NCI-H2227 treated with DMSO at 0.1 percent for 48 hours (cell line): ENCODE data around the gene FRMD6.
"Not testable (repeated sequence)": the region's sequence is repeated elsewhere in the genome, so short reads cannot be mapped to it uniquely, and the experiment has no call there.

Experiments
- DNase-seq: peaks from one replicate; lab custom pipeline; 2025; lab: John Stamatoyannopoulos, UW

FRMD6 gene

DNA sequence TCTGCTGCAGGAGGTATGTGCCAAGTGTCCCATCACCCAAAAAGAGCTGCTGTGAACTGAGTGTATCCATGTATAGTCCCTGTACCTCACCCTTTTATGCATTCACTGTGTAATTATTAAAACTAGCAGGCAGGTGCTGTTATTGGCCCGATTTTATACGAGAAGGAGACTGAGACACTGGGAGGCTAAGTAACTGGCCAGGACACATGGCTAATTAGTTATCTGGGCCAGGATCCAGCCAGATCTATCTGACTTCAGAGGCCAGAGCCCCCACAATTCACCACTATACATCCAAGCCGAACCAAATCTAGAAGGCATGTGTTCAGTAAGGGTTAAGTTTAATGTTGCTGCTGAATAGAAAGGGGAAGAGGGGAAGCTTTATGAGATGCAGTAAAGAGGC, 73.4 kb downstream of the FRMD6 start:
- DNase-seq, result no peak

DNA sequence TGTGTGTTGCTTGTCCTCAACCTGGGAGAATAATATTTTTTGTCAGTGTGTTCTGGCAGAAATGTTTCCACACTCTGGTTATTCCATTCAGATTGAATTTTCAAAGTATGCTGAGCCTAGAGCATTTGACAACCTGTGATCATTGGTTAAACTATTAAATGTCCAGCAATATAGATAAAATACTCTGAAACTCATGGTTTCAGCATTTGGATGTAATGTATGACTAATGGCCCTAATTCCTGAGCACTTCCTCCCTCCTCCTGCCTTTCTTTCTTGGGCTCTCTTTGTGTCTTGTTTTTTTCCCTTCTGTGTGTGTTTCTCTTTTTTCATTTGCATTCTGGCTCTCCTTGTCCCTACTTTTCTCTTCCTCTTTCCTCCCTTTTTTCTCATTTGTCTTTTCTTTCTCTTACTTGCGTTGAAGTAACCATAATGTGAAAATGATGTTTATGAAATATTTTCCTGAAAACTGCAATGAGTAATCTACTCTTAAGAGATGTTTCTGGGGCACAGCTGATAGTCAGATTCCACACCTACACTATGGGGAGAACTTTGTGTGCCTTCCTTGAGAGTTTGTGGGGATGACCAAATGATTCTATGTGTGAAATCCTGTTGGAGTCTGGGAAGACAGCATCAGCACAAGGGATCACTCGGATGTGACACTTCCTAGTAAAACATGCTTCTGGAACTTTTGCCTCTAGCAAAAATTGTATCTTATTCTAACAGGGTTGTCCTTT, 74.6 kb downstream of the FRMD6 start:
- no peak for DNase-seq

GRCh38 chr14:51727526-51727925, 75.8 kb downstream of the FRMD6 start:
- no peak for DNase-seq

- no peak for DNase-seq
These were observed 78.4 kb downstream of the FRMD6 start for GRCh38 chr14:51730098-51730497.

DNA sequence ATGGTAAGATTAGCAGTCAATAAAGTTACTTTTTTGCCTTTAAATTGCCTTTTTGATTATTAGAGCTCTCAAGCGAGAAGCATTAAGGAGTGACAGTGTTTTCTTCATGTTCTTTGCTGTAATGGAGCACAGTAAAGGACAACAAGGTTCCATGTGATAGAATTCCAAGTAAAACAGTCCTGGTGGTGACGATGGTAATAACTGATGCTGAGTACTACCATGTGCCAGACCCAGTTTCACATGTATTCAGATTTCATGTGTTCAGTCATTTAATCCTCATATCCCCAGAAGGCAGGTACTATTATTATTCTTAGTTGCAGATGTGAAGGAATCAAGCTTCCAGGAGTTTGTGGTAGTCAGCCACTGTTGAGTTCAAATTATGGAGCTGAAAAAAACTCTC, 79.0 kb downstream of the FRMD6 start:
- DNase-seq, result no peak

DNA sequence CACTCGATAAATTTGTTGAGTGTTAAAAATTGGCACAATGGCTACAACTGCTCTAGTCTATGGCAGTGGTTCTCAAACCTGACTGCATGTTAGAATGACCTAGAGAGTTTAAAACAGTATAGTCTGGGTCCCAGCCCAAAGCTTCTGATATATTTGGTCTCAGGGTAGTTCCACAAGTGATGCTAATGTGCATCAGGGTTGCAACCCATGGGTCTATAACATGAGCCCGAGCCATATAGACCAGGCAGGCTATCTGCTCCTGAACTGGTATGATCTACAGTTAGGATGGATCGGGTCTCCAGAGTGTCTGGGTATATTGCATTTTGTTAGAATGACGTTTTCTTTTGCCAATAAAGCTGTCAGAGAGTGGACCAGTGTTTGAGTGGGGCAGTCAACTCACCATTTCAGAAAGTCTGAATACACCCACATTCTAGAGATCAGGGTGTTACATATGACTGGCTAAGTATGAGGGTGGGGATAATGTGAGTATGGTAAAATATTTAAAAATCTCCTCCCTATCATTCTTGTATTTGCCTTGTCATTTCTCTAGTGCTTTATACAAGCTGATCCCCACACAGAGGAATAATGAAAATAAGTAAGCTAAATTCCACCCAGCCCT, 80.9 kb downstream of the FRMD6 start:
- no peak for DNase-seq

- no peak for DNase-seq
These were observed 81.4 kb downstream of the FRMD6 start for GRCh38 chr14:51733147-51733546.

DNA sequence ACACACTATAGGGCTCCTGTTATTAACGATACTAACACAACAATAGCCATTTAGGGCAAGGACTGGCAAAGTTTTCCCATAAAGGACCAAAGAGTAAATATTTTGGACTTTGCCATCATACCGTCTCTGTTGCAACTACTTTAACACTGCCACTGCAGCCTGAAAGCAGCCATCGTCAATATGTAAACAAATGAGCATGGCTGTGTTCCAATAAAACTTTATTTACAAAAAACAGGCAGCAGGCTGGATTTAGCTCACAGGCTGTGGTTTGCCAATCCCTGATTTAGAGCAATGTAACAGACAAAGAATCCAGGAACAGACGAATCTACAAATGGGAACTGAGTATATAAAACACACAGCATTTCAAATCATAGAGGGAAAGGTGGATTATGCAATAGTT, 84.1 kb downstream of the FRMD6 start:
- no peak for DNase-seq

DNA sequence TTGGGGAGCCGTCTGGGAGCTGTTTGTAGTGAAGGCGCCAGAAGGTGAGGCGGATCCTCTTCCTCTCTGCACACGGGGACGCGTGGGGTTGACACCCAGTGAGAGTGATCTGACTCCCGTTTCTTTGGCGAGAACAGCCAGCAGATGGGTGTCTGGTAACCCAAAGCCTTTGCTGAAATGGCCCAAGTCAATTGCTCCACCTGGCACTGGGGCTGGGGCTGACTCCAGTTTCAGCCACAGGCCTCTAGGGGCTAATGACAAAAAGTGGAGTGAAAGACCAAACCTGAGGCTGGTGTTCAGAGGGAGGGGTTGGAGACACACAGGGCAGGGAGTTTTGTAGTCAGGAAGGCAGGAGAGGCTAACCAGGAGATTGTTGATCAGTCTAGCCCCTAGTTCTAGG, 87.0 kb downstream of the FRMD6 start:
- DNase-seq, result no peak

GRCh38 chr14:51743588-51744000, 91.9 kb downstream of the FRMD6 start:
- DNase-seq, result no peak

DNA sequence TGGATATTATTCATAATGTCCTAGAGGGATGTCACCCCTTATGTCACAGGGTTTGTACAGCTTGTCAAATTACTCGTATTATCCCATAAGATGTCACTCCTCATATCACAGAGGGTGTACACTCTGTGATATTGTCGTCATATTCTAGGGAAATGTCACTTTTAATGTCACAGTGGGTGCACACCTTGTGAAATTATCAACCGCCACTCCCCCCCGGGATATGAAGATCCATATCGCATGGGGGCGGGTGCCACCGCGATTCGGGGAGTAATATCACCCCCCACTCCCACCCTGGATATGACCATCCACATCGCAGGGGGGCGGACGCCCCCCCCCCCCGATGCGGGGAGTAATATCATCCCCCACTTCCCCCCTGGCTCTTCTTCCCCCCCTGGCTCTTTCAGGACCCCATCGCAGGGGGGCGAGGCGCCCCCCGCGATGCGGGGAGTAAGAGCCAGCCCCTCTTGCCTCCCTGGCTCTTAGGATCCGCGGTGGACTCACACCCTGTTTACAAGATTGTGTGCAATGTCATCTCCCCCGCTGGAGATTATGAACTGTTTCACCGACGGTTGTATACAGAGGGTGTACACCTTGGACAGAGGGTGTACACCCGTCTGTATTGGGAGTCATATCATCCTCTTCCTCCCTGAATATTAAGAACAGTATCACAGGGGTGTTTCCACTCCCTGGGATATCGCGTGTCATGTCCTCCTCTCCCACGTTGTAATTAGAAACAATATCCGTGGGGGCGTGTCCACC, 92.8 kb downstream of the FRMD6 start:
- no peak for DNase-seq

DNA sequence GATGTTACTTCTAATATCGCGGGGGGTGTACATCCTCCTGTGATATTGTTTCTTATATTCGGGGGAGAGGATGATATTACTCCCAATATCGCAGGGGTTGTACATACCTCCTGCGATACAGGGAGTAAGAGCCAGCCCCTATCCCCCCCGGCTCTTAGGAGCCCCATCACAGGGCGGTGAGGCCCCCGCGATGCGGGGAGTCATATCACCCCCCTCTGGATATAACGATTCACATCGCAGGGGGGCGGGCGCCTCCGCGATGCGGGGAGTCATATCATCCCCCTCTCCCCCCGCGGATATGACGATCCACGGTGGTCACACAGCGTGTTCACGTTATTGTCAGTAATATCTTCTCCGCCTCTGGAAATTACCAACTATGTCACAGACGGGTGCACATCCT, 95.1 kb downstream of the FRMD6 start:
- not testable (repeated sequence) for DNase-seq

- no peak for DNase-seq
These were observed 98.8 kb downstream of the FRMD6 start for GRCh38 chr14:51750542-51750941.

GRCh38 chr14:51751611-51752345, 100.1 kb downstream of the FRMD6 start:
- DNase-seq, result not testable (repeated sequence)

DNA sequence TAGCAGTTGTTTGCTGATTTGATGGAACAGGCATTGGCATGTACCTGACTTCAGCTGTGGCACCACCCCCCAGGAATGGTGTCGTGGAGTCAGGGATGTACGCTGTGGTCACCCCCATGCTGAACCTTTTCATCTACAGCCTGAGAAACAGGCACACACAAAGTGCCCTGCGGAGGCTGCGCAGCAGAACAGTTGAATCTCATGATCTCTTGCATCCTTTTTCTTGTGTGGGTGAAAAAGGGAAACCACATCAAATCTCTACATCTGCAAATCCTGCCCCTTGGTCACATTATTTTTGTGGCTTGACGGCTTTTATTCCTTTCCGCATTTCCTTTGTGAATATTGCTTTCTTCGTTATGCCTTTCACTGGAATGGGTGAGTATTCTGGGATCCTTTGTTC, 106.0 kb downstream of the FRMD6 start:
- DNase-seq, result not testable (repeated sequence)

DNA sequence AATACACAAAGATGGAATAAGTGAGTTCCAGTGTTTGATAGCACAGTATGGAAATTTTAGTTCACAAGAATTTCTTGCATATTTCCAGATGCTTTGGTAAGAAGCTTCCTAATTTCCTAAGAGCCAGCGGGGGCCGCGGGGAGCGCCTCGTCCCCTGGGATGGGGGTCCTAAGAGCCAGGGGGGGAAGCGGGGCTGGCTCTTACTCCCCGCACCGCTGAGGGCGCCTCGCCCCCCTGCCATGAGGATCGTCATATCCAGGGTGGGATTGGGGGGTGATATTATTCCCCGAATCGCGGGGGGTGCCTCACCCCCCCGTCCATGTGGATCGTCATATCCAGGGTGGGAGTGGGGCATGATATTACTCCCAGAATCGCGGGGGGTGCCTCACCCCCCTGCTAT, 108.2 kb downstream of the FRMD6 start:
- DNase-seq, result no peak

DNA sequence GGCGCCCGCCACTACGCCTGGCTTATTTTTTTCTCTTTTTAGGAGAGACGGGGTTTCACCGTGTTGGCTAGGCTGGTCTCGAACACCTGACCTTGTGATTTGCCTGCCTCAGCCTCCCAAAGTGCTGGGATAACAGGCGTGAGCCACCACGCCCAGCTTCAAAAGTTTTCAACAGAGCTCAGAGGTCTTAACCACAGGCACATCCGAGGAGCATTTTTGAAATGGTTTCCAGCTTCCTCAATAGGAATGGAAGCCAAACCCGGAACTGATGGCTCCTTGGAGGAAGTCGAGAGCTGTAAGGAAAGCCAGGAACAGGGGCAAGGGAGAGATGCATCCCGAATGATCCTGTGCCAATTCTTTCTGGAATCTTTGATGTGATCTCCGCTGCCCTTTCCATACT, 114.0 kb downstream of the FRMD6 start:
- DNase-seq, result not testable (repeated sequence)

- DNase-seq, result not testable (repeated sequence)
These were observed 114.9 kb downstream of the FRMD6 start for GRCh38 chr14:51766586-51766985.

GRCh38 chr14:51769261-51769660, 117.6 kb downstream of the FRMD6 start:
- not testable (repeated sequence) for DNase-seq

DNA sequence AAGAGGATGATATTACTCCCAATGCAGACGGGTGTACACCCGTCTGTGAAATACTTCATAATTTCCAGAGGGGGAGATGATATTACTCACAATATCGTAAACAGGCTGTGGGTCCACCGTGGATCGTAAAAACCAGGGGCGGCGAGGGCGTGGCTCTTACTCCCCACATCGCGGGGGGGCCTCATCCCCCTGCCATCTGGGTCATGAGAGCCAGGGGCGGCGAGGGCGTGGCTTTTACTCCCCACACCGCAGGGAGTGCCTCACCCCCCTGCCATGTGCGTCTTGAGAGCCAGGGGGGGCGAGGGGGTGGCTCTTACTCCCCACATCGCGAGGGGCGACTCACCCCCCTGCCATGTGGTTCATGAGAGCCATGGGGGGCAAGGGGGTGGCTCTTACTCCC, 122.5 kb downstream of the FRMD6 start:
- DNase-seq, result no peak

- DNase-seq, result peak; percentile 19
These were observed 124.6 kb downstream of the FRMD6 start for GRCh38 chr14:51776102-51776894.
